OCI-LY3 (cell line): ENCODE results near the gene CREB3L1.

Experiments used
- CTCF ChIP-seq: fragments of 200-600, 300-600 bp; sonication (generic); IDR thresholded peaks from 2 replicates; pipeline ENCODE4 v1.5.1; 2014; ENCODE audit warnings: antibody characterized with exemption, low read length, low read depth
- EZH2phosphoT487 ChIP-seq: fragments of 200-600 bp; shearing (Covaris generic); IDR thresholded peaks from 2 replicates; pipeline ENCODE4 v1.6.1; 2018; ENCODE audit warnings: antibody characterized with exemption, mixed run types, low read depth

DNA sequence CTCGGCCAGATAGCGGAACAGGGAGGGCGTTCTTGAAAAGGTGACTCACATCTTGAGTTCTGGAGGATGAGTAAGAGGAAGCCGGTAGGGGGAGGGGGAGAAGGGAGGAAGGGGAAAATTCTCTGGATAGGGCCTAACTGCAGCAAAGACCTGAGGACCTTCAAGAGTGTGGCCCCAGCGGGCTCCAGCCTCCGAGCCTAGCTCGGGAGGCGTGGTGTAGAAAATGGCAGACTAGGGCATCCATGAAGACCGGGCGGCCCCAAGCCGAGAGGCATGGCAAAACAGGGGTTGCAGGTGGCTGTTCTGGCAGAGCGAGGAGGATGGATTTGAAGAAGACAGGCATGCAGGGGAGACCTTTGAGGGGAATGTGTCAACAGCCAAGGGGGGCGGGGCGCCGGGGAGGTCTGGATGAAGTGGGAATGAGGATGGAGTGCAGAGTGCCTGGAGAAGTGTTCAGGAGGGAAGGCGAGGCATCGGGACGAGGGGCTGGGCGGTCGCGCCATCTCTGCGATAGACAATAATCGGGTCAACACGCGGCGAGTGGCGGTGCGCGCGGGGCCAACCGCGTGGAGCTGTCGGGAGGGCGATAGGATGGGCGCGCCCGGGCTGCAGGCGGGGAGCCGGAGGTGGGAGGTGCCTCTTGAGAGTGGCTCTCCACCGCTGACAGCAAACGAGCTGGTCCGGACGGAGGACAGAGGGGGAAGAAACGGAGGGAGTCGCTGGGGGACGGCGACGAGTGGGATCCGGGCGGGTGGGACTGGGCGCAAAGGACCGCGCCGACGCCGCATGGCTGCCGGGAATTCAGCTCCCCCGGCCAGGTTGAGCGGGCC, 40.0 kb upstream of the CREB3L1 start:
- TF ChIP-seq CTCF, result no peak
- no peak for TF ChIP-seq EZH2phosphoT487
